ENCODE results near the gene NACC2.

DNA sequence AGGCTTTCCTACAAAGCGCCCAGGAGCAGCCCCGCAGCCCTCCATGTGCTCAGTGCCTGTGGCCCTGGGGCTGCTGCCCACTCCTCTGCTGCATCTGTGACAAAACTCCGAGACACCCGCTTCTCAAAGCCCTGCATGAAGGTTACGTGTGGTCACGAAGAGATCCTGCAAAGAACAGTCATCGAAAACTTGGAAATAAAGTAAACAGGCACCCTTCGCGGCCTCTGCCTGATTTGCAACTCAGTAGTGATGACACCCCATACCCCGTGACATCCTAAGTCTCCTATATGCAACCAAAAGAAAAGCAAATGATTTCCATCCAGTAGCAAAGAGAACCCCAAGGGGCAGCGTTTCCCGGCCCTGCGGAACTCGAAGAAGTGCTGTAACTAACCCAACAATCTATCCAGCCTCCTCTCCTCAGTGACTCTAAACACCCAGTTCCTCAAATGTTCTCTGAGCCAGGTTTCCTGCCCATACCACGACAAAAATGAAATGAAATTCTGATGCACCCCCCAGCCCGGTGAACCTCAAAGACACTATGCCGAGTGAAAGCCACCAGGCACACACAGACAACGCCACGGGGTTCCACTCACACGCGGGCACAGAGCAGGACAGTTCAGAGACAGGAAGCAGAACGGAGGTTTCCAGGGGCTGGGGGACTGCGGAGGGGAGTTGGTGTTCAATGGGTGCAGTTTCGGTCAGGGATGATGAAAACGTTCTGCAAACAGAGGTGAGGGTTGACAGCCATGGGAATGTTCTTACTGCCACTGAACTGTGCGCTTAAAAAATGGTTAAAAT lies 19.0 kb downstream of the NACC2 start:
- TF ChIP-seq, protein P1, sequence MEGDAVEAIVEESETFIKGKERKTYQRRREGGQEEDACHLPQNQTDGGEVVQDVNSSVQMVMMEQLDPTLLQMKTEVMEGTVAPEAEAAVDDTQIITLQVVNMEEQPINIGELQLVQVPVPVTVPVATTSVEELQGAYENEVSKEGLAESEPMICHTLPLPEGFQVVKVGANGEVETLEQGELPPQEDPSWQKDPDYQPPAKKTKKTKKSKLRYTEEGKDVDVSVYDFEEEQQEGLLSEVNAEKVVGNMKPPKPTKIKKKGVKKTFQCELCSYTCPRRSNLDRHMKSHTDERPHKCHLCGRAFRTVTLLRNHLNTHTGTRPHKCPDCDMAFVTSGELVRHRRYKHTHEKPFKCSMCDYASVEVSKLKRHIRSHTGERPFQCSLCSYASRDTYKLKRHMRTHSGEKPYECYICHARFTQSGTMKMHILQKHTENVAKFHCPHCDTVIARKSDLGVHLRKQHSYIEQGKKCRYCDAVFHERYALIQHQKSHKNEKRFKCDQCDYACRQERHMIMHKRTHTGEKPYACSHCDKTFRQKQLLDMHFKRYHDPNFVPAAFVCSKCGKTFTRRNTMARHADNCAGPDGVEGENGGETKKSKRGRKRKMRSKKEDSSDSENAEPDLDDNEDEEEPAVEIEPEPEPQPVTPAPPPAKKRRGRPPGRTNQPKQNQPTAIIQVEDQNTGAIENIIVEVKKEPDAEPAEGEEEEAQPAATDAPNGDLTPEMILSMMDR (IDR thresholded peaks at IDR 0.05), result no peak
- no peak for TF ChIP-seq POLR2AphosphoS5 (IDR thresholded peaks at IDR 0.05)
- TF ChIP-seq POLR2A (IDR thresholded peaks at IDR 0.05), result no peak
- TF ChIP-seq EP300 (IDR thresholded peaks at IDR 0.05), result no peak

Data from gastroesophageal sphincter (tissue), 3 donors.